HepG2 (cell line): ENCODE data around the gene KIAA1217. TPM values are rescaled to one million over a fixed set of nuclear protein-coding genes. Genes with fewer than 3 reads are reported as not detected.

ENCODE experiments used
- ATAC-seq: fragments of 200-7000 bp; cut with Tn5 transposase; 3 replicates; pipeline ENCODE4 v1.9.1; 2020; ENCODE audit warnings: mild to moderate bottlenecking, moderate library complexity
- BruUV-seq: library from RNA; stranded (reverse); fragments of 400-500 nt; replicated peaks from 2 replicates; lab custom pipeline; 2021; lab: Mats Ljungman, UMichigan
- CTCF ChIA-PET: fragments of 300-600 bp; formaldehyde crosslinking; extraction: SDS; loops from one replicate; lab custom pipeline; 2021; ENCODE audit warnings: low total read pairs, inconsistent platforms, low intra/inter-chr PET ratio; lab: Yijun Ruan, JAX
- POLR2A ChIA-PET: fragments of 350-600 bp; sonication (Branson Sonifier 250); formaldehyde crosslinking; loops from one replicate; lab custom pipeline; 2020; ENCODE audit warnings: antibody characterized with exemption, inconsistent platforms; lab: Yijun Ruan, JAX
- DNase-seq: peaks from one replicate; pipeline ENCODE4 v3.0.0-alpha.2; 2015; ENCODE audit warnings: low spot score
- FAIRE-seq: peaks from 3 replicates; lab custom pipeline; 2011; peaks lifted over from hg19 to GRCh38; lab: Jason Lieb, UNC
- H2AFZ ChIP-seq: one replicate; pipeline ENCODE4 v1.6.1; 2011; ENCODE audit warnings: low read length, inconsistent platforms
- H3K27ac ChIP-seq: fragments of 300-600 bp; 3 replicates; pipeline ENCODE4 v1.8.0; 2011; ENCODE audit warnings: mixed run types, mild to moderate bottlenecking, mixed read lengths, low read length, inconsistent platforms; ENCODE audit not compliant: insufficient read depth; ENCODE audit errors: extremely low read length
- H3K27me3 ChIP-seq, 2 experiments: fragments of 200-600 bp in 1 of 2; 2 replicates in 1 of 2; 3 replicates in 1 of 2; pipeline versions ENCODE4 v1.6.0 to v1.8.0; 2011; ENCODE audit warnings: low read length in 2 of 2, mild to moderate bottlenecking in 2 of 2, moderate library complexity in 2 of 2, inconsistent platforms in 1 of 2; ENCODE audit not compliant: insufficient read depth in 2 of 2, control insufficient read depth in 1 of 2
- H3K36me3 ChIP-seq, 2 experiments: fragments of 200-600 bp in 1 of 2; replicated peaks in 1 of 2; 2 replicates in 1 of 2; 3 replicates in 1 of 2; pipeline versions ENCODE4 v1.5.1 to v1.8.0; 2011; ENCODE audit warnings: low read length in 2 of 2, inconsistent platforms in 1 of 2; ENCODE audit not compliant: insufficient read depth in 2 of 2, control insufficient read depth in 1 of 2
- H3K4me1 ChIP-seq: 2 replicates; pipeline ENCODE4 v1.5.1; 2012; ENCODE audit warnings: low read length, inconsistent platforms; ENCODE audit not compliant: insufficient read depth
- H3K4me2 ChIP-seq: 2 replicates; pipeline ENCODE4 v1.6.0; 2011; ENCODE audit warnings: low read depth, low read length, inconsistent platforms
- H3K4me3 ChIP-seq, 3 experiments: fragments of 200-600 bp in 1 of 3; sonication (generic), shearing (Covaris generic) in 1 of 3; replicated peaks in 1 of 3; 2 replicates each; pipeline ENCODE4 v1.5.1; 2011 to 2016; ENCODE audit warnings: low read length in 3 of 3, inconsistent platforms in 2 of 3, low read depth in 2 of 3, mild to moderate bottlenecking in 2 of 3, control low read depth in 1 of 3, mixed read lengths in 1 of 3; ENCODE audit not compliant: insufficient read depth in 1 of 3
- H3K79me2 ChIP-seq: one replicate; pipeline ENCODE4 v1.6.1; 2011; ENCODE audit warnings: low read length, inconsistent platforms; ENCODE audit not compliant: insufficient read depth
- H3K9ac ChIP-seq: 2 replicates; pipeline ENCODE4 v1.6.0; 2011; ENCODE audit warnings: mild to moderate bottlenecking, low read depth, low read length, inconsistent platforms; ENCODE audit not compliant: insufficient read depth
- H3K9me3 ChIP-seq: 2 replicates; pipeline ENCODE4 v1.5.1; 2012; ENCODE audit warnings: mild to moderate bottlenecking, low read length
- H4K20me1 ChIP-seq: 2 replicates; pipeline ENCODE4 v1.6.0; 2011; ENCODE audit warnings: inconsistent platforms, mild to moderate bottlenecking, low read length, moderate library complexity; ENCODE audit not compliant: insufficient read depth
- AHR ChIP-seq: IDR thresholded peaks from 2 replicates; pipeline ENCODE4 v1.6.1; 2018; ENCODE audit warnings: missing genetic modification reagents, missing compliant biosample characterization
- ELF3 ChIP-seq: IDR thresholded peaks from 2 replicates; pipeline ENCODE4 v1.6.1; 2016; ENCODE audit warnings: missing genetic modification reagents, missing compliant biosample characterization
- KDM1A ChIP-seq: IDR thresholded peaks from 2 replicates; pipeline ENCODE4 v1.6.1; 2016; ENCODE audit warnings: missing compliant biosample characterization
- KMT2B ChIP-seq: IDR thresholded peaks from 2 replicates; pipeline ENCODE4 v1.6.1; 2016; ENCODE audit warnings: missing genetic modification reagents, missing compliant biosample characterization
- PRDM15 ChIP-seq: sonication (generic); formaldehyde crosslinking; IDR thresholded peaks from 2 replicates; pipeline ENCODE4 v1.4.0; 2020; ENCODE audit warnings: missing genetic modification reagents
- TCF12 ChIP-seq, 2 experiments: fragments of 450-650 bp in 1 of 2; sonication (generic) in 1 of 2; formaldehyde crosslinking in 1 of 2; IDR thresholded peaks; 2 replicates each; pipeline versions ENCODE4 v1.6.1 to v1.8.0; 2017 to 2022; ENCODE audit warnings: antibody characterized with exemption in 1 of 2, mild to moderate bottlenecking in 1 of 2, missing genetic modification reagents in 1 of 2, moderate library complexity in 1 of 2
- ZBTB25 ChIP-seq: IDR thresholded peaks from 2 replicates; pipeline ENCODE4 v1.6.1; 2018; ENCODE audit warnings: missing genetic modification reagents
- ZNF143 ChIP-seq: sonication (generic); formaldehyde crosslinking; IDR thresholded peaks from 2 replicates; pipeline ENCODE4 v1.4.0; 2020; ENCODE audit warnings: missing genetic modification reagents
- ZNF256 ChIP-seq: sonication (generic); formaldehyde crosslinking; conservative IDR thresholded peaks from 2 replicates; pipeline ENCODE4 v1.4.0; 2020; ENCODE audit warnings: missing genetic modification reagents
- ZNF574 ChIP-seq: sonication (generic); formaldehyde crosslinking; IDR thresholded peaks from 2 replicates; pipeline ENCODE4 v1.4.0; 2020; ENCODE audit warnings: missing genetic modification reagents
- ZSCAN25 ChIP-seq: sonication (generic); formaldehyde crosslinking; IDR thresholded peaks from 2 replicates; pipeline ENCODE4 v1.8.0; 2022; ENCODE audit warnings: mild to moderate bottlenecking, missing genetic modification reagents
- in situ Hi-C: cut with HindIII; loops from 2 replicates; pipeline ENCODE4 v1.10.0; 2017; ENCODE audit warnings: low pct_unique_long_range_greater_than_20kb; ENCODE audit not compliant: extremely low pct_ligation_motif_present
- intact Hi-C: fragments of 100-400 bp; cut with micrococcal nuclease; formaldehyde crosslinking; loops from one replicate; pipeline ENCODE4 v1.10.0; 2022; ENCODE audit not compliant: unreplicated experiment
- polyA plus RNA-seq, 8 experiments: library from polyadenylated mRNA; depleted of rRNA in 3 of 8; stranded (reverse) in 7 of 8; unstranded in 1 of 8; fragments of >200 nt; fragmentation: Illumina TruSeq in 4 of 8; extraction: Trizol in 4 of 8; gene quantifications; 2 replicates each; pipeline versions ENCODE4 v1.2.1 to v1.2.3, GENCODE V29; 2011 to 2016; ENCODE audit warnings: low read depth in 4 of 8, missing spikeins in 1 of 8, mixed read lengths in 1 of 8; ENCODE audit not compliant: insufficient read depth in 1 of 8
- total RNA-seq, 5 experiments: library from RNA; depleted of rRNA; stranded (reverse); fragments of >200 nt; fragmentation: Illumina TruSeq; extraction: Trizol; gene quantifications; 2 replicates each; pipeline ENCODE4 v1.2.3, GENCODE V29; 2016; ENCODE audit warnings: low read depth in 1 of 5

KIAA1217 gene
- total and polyA plus RNA-seq, 2 of the 13 experiments (the other 11 are each of a cell fraction or from before 2014, with no cell fraction given): 4.6 to 10.9 TPM

GRCh38 chr10:24407928-24408327, 199.0 kb downstream of the KIAA1217 start:
- Histone ChIP-seq H3K9me3 (no peaks in the 10 kb centered on the region), H3K4me1 (peaks cover 7% of the 10 kb centered on the region), H3K4me2 (no peak overlapping the region), H3K4me3 (no peak overlapping the region), H2AFZ (no peak overlapping the region), H3K27ac (no peak overlapping the region), H3K36me3 (no peaks in the 10 kb centered on the region; a peak in 1 of 5 replicates), H3K79me2 (no peaks in the 10 kb centered on the region), H3K27me3 (no peaks in the 10 kb centered on the region), H3K9ac (no peak overlapping the region), H4K20me1 (no peaks in the 10 kb centered on the region)
- POLR2A ChIA-PET: no interaction called here
- no peak for FAIRE-seq
- CTCF ChIA-PET: no interaction called here
- BruUV-seq: no TSS peak
- in situ Hi-C loops (no loop called here), intact Hi-C loops (no loop called here)
- TF ChIP-seq KDM1A (CRISPR knock-in tag): no peak
- no peak for TF ChIP-seq ZNF256 (CRISPR knock-in tag)
- no peak for TF ChIP-seq KMT2B (CRISPR knock-in tag)
- no peak for TF ChIP-seq ZSCAN25 (CRISPR knock-in tag)
- TF ChIP-seq PRDM15: no peak
- TF ChIP-seq ELF3 (CRISPR knock-in tag): no peak
- TF ChIP-seq TCF12 (IDR thresholded peaks at IDR 0.05): no peak
- TF ChIP-seq TCF12 (CRISPR knock-in tag; IDR thresholded peaks at IDR 0.05): no peak
- no peak for TF ChIP-seq ZNF574 (CRISPR knock-in tag)
- TF ChIP-seq ZNF143 (CRISPR knock-in tag): no peak
- TF ChIP-seq AHR (CRISPR knock-in tag): no peak
- TF ChIP-seq ZBTB25: no peak
- DNase-seq: no peak
- no peak for ATAC-seq
